K562 (cell line): ENCODE results near the gene SDK1.

ENCODE experiments used
- BACH1 ChIP-seq: fragments of 200-800 bp; sonication (Bioruptor generic); IDR thresholded peaks from 2 replicates; pipeline ENCODE4 v1.6.1; 2016; ENCODE audit warnings: missing genetic modification characterization, missing compliant biosample characterization
- HDAC1 ChIP-seq, 2 experiments: fragments of 450-650 bp; IDR thresholded peaks; 2 replicates each; pipeline ENCODE4 v1.6.1; 2016 to 2017; ENCODE audit warnings: inconsistent platforms in 1 of 2, mild to moderate bottlenecking in 1 of 2, moderate library complexity in 1 of 2
- KDM1A ChIP-seq, 2 experiments: fragments of 450-650 bp; IDR thresholded peaks; 2 replicates each; pipeline ENCODE4 v1.6.1; 2016; ENCODE audit warnings: mild to moderate bottlenecking in 2 of 2
- MYNN ChIP-seq, 2 experiments: sonication (generic); formaldehyde crosslinking in 1 of 2; IDR thresholded peaks; 2 replicates each; pipeline versions ENCODE4 v1.5.0 to v1.6.1; 2016 to 2020; ENCODE audit warnings: antibody characterized with exemption in 1 of 2, missing genetic modification reagents in 1 of 2
- NKRF ChIP-seq: fragments of 450-650 bp; IDR thresholded peaks from 2 replicates; pipeline ENCODE4 v1.6.1; 2016; ENCODE audit warnings: borderline replicate concordance
- NR2C2 ChIP-seq, 2 experiments: fragments of 200-800 bp in 1 of 2; sonication (Bioruptor generic) in 1 of 2; sonication (generic) in 1 of 2; formaldehyde crosslinking in 1 of 2; IDR thresholded peaks; 2 replicates each; pipeline versions ENCODE4 v1.6.1 to v1.8.0; 2016 to 2022; ENCODE audit warnings: mild to moderate bottlenecking in 1 of 2, missing compliant biosample characterization in 1 of 2, missing genetic modification characterization in 1 of 2, missing genetic modification reagents in 1 of 2
- POLR2AphosphoS5 ChIP-seq: IDR thresholded peaks from 2 replicates; pipeline ENCODE4 v1.6.1; 2011; ENCODE audit warnings: mild to moderate bottlenecking, low read depth, low read length, moderate library complexity; ENCODE audit not compliant: control insufficient read depth, insufficient read depth
- RBBP5 ChIP-seq: fragments of 200-600 bp; sonication (generic); IDR thresholded peaks from 2 replicates; pipeline ENCODE4 v1.6.1; 2012; ENCODE audit warnings: borderline replicate concordance, mild to moderate bottlenecking, low read length, control low read depth, inconsistent platforms; ENCODE audit not compliant: insufficient read depth, poor library complexity, severe bottlenecking
- RFX5 ChIP-seq: IDR thresholded peaks from 2 replicates; pipeline ENCODE4 v1.6.1; 2011; ENCODE audit warnings: low read depth, mild to moderate bottlenecking, improper control_type of control experiment, low read length
- RHOXF2B ChIP-seq: fragments of 250-450 bp; sonication (Bioruptor Pico); conservative IDR thresholded peaks from 2 replicates; pipeline ENCODE4 v1.5.1; 2021
- TOE1 ChIP-seq, 2 experiments: fragments of 450-650 bp in 1 of 2; sonication (generic) in 1 of 2; formaldehyde crosslinking in 1 of 2; IDR thresholded peaks; 2 replicates each; pipeline versions ENCODE4 v1.7.1 to v1.8.0; 2016 to 2022; ENCODE audit warnings: borderline replicate concordance in 2 of 2, mild to moderate bottlenecking in 2 of 2, antibody characterized with exemption in 1 of 2, inconsistent platforms in 1 of 2, low read depth in 1 of 2, missing genetic modification reagents in 1 of 2, moderate library complexity in 1 of 2
- ZNF785 ChIP-seq: fragments of 250-450 bp; sonication (Bioruptor Pico); IDR thresholded peaks from 2 replicates; pipeline ENCODE4 v1.4.0; 2020; ENCODE audit warnings: mild to moderate bottlenecking

- no peak for TF ChIP-seq NKRF
- no peak for TF ChIP-seq RBBP5
- no peak for TF ChIP-seq KDM1A (IDR thresholded peaks at IDR 0.05)
- no peak for TF ChIP-seq NR2C2 (CRISPR knock-in tag; IDR thresholded peaks at IDR 0.05)
- no peak for TF ChIP-seq NR2C2 (tag; IDR thresholded peaks at IDR 0.05)
- no peak for TF ChIP-seq HDAC1 (IDR thresholded peaks at IDR 0.05)
- TF ChIP-seq MYNN (IDR thresholded peaks at IDR 0.05), result no peak
- no peak for TF ChIP-seq MYNN (CRISPR knock-in tag; IDR thresholded peaks at IDR 0.05)
- no peak for TF ChIP-seq TOE1 (IDR thresholded peaks at IDR 0.05; ENCODE audit: borderline replicate concordance)
- TF ChIP-seq TOE1 (CRISPR knock-in tag; IDR thresholded peaks at IDR 0.05; ENCODE audit: borderline replicate concordance, low read depth), result no peak
- TF ChIP-seq ZNF785 (CRISPR knock-in tag), result no peak
- TF ChIP-seq RHOXF2B (CRISPR knock-in tag), result no peak
- no peak for TF ChIP-seq BACH1 (tag)
- TF ChIP-seq RFX5, result no peak
- no peak for TF ChIP-seq POLR2AphosphoS5
Observed at GRCh38 chr7:4299431-4299830, 998.4 kb downstream of the SDK1 start.
